Kidney (tissue), 14 donors: Measurements from ENCODE around the gene GSTM2. TPM values are rescaled to one million over a fixed set of nuclear protein-coding genes. Genes with fewer than 3 reads are reported as not detected.
A peak's percentile ranks its signal among the peaks of the same experiment; 100 is the strongest.
"Not testable (repeated sequence)": the region's sequence is repeated elsewhere in the genome, so short reads cannot be mapped to it uniquely, and the experiment has no call there.

Experiments
- DNase-seq, 5 donors: peaks; one replicate each; pipeline ENCODE4 v3.0.0-alpha.2; 2013 to 2020
- FAIRE-seq: peaks from 2 replicates; lab custom pipeline; 2012; peaks lifted over from hg19 to GRCh38; lab: Jason Lieb, UNC
- H3K27ac ChIP-seq, 2 donors: one replicate each; pipeline ENCODE4 v1.7.0; 2013; ENCODE audit warnings: low read depth in 2 of 2, low read length in 2 of 2, inconsistent platforms in 1 of 2
- H3K27me3 ChIP-seq: one replicate; pipeline ENCODE4 v1.7.1; 2013; ENCODE audit warnings: low read length, inconsistent platforms; ENCODE audit not compliant: control insufficient read depth, insufficient read depth
- H3K36me3 ChIP-seq, 3 donors: one replicate each; pipeline versions ENCODE4 v1.7.0 to v1.7.1; 2013; ENCODE audit warnings: low read length in 3 of 3, control low read depth in 1 of 3, inconsistent platforms in 1 of 3; ENCODE audit not compliant: insufficient read depth in 3 of 3, control insufficient read depth in 2 of 3
- H3K4me1 ChIP-seq, 3 donors: one replicate each; pipeline versions ENCODE4 v1.7.0 to v1.7.1; 2013; ENCODE audit warnings: low read length in 3 of 3, inconsistent platforms in 1 of 3, low read depth in 1 of 3; ENCODE audit not compliant: control insufficient read depth in 2 of 3, insufficient read depth in 2 of 3
- H3K4me3 ChIP-seq, 3 donors: one replicate each; pipeline versions ENCODE4 v1.7.0 to v1.8.1; 2013; ENCODE audit warnings: low read length in 3 of 3, control low read depth in 1 of 3, inconsistent platforms in 1 of 3
- H3K9ac ChIP-seq, 3 donors: one replicate each; pipeline versions ENCODE4 v1.7.0 to v1.7.1; 2013; ENCODE audit warnings: low read length in 3 of 3, control low read depth in 1 of 3, inconsistent platforms in 1 of 3
- H3K9me3 ChIP-seq, 3 donors: one replicate each; pipeline versions ENCODE4 v1.7.0 to v1.7.1; 2013; ENCODE audit warnings: low read length in 3 of 3, control low read depth in 1 of 3, inconsistent platforms in 1 of 3; ENCODE audit not compliant: control insufficient read depth in 2 of 3, insufficient read depth in 1 of 3
- CTCF ChIP-seq: IDR thresholded peaks from 3 replicates; pipeline ENCODE4 v1.5.1; 2012; ENCODE audit warnings: mild to moderate bottlenecking, moderate library complexity, borderline replicate concordance; ENCODE audit not compliant: insufficient read depth; ENCODE audit errors: extremely low read depth
- intact Hi-C: fragments of 100-400 bp; cut with DNase I; formaldehyde crosslinking; loops from one replicate; pipeline ENCODE4 v1.11.1; 2022
- polyA plus RNA-seq: library from polyadenylated mRNA; stranded (reverse); fragments of 350-450 nt; fragmentation: Illumina TruSeq; extraction: RNeasy Lipid Tissue Mini Kit (QIAGEN cat#74804); gene quantifications from one replicate; pipeline ENCODE4 v1.2.3, GENCODE V29; 2014; ENCODE audit warnings: low read depth, low replicate concordance; ENCODE audit not compliant: insufficient read depth
- total RNA-seq: library from RNA; stranded (reverse); fragmentation: NEBNext Ultra II Directional; extraction: Animal tissue kit (Norgen Biotek cat#: 25700); gene quantifications from one replicate; pipeline ENCODE4 v1.2.1, GENCODE V29; 2021
- donor health status: control.
- donor health status: control.
- donor health status: control.
- donor health status: control.
- donor health status: control.
- donor health status: DM: yes; HTN: yes; CAD: no.
- donor health status: Normal renal cell carcinoma (clear cell type).

Gene GSTM2
- total and polyA plus RNA-seq, 2 donors from 2014 or later = 47.1 to 116 TPM

GRCh38 chr1:109676683-109677381 lies 9.0 kb downstream of the GSTM2 start:
- H3K4me3 ChIP-seq, intact Hi-C loops, H3K27ac ChIP-seq, DNase-seq, H3K27me3 ChIP-seq, H3K9me3 ChIP-seq, H3K4me1 ChIP-seq, H3K9ac ChIP-seq, FAIRE-seq, H3K36me3 ChIP-seq: not testable (repeated sequence)

- Histone ChIP-seq H3K4me3 (no peak overlapping the region), H3K9me3 (no peaks in the 10 kb centered on the region), H3K4me1 (no peaks in the 10 kb centered on the region), H3K9ac (no peak overlapping the region), H3K27me3 (no peaks in the 10 kb centered on the region), H3K27ac (no peak overlapping the region), H3K36me3 (no peaks in the 10 kb centered on the region)
- intact Hi-C loops = no loop called here
- no peak for TF ChIP-seq CTCF
- FAIRE-seq (no peak), DNase-seq (no peak)
Measured at GRCh38 chr1:109677459-109677858, 9.6 kb downstream of the GSTM2 start.

GRCh38 chr1:109678637-109679036 lies 10.8 kb downstream of the GSTM2 start:
- not testable (repeated sequence) for FAIRE-seq

GRCh38 chr1:109684777-109685176 lies 16.9 kb downstream of the GSTM2 start:
- FAIRE-seq, DNase-seq, H3K27ac ChIP-seq, H3K9me3 ChIP-seq, H3K4me3 ChIP-seq, H3K9ac ChIP-seq, H3K36me3 ChIP-seq, intact Hi-C loops, H3K27me3 ChIP-seq, H3K4me1 ChIP-seq: not testable (repeated sequence)

More at GRCh38 chr1:109678637-109679036, 10.8 kb downstream of the GSTM2 start:
- H3K36me3 ChIP-seq, DNase-seq, H3K4me3 ChIP-seq, H3K9ac ChIP-seq, H3K9me3 ChIP-seq, H3K27ac ChIP-seq, H3K4me1 ChIP-seq, H3K27me3 ChIP-seq, intact Hi-C loops: not testable (repeated sequence)

- DNase-seq, H3K36me3 ChIP-seq, H3K27me3 ChIP-seq, H3K9ac ChIP-seq, FAIRE-seq, H3K4me1 ChIP-seq, H3K27ac ChIP-seq, intact Hi-C loops, H3K9me3 ChIP-seq, H3K4me3 ChIP-seq: not testable (repeated sequence)
Measured at GRCh38 chr1:109685399-109685798, 17.5 kb downstream of the GSTM2 start.

- H3K27ac ChIP-seq, intact Hi-C loops, H3K27me3 ChIP-seq, DNase-seq, H3K4me1 ChIP-seq, H3K4me3 ChIP-seq, H3K9me3 ChIP-seq, FAIRE-seq, H3K9ac ChIP-seq, H3K36me3 ChIP-seq: not testable (repeated sequence)
Measured at GRCh38 chr1:109685890-109686289, 18.0 kb downstream of the GSTM2 start.

- H3K4me1 ChIP-seq, FAIRE-seq, H3K36me3 ChIP-seq, H3K9ac ChIP-seq, H3K9me3 ChIP-seq, H3K27me3 ChIP-seq, DNase-seq, H3K27ac ChIP-seq, intact Hi-C loops: not testable (repeated sequence)
- H3K4me3 ChIP-seq = peak overlapping the region in 1 of 3 donors; percentile 67
Measured at GRCh38 chr1:109687109-109687508, 19.3 kb downstream of the GSTM2 start.
